ENCODE data around the gene LMAN2L. TPM values are rescaled to one million over a fixed set of nuclear protein-coding genes. Genes with fewer than 3 reads are reported as not detected.
"Not testable (repeated sequence)": the region's sequence is repeated elsewhere in the genome, so short reads cannot be mapped to it uniquely, and the experiment has no call there.

The LMAN2L gene
- total RNA-seq, 1 donor from 2014 or later, result 37.1 TPM

DNA sequence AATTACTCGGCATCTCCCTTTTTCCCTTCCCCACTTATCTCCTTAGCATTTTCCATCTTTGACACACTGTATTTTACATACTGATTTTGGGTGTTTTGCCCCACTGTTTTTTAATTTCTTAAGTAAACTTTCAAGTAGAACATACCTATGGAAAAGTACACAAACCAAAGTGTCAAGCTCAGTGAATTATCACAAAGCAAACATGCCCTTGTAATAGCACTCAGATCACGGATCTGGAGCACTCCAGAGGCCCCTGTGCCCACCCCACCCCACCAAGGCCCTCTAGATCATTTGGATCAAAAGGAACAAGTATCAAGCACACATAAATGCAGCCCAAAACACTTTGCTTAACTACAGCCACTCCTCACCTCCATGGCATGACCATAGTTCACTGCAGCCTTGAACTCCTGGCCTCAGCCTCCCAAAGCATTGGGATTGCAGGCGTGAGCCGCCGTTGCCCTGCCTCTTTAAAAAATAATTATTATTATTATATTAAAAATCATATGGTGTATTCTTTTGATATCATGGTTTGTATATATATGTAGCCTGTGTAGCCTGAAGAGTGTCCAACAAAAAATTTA is 59.2 kb downstream of the LMAN2L start:
- no peak overlapping the region for H3K9ac ChIP-seq (ENCODE audit: low read depth in 1 of 3, low read length in 3 of 3)
- H3K27me3 ChIP-seq (ENCODE audit: control insufficient read depth in 3 of 3, insufficient read depth in 3 of 3, low read length in 3 of 3), result peaks cover 4 to 16% (median 6%) of the 10 kb centered on the region in 3 donors
- H3K4me3 ChIP-seq (ENCODE audit: low read length in 3 of 3), result no peak overlapping the region
- peaks cover under 1 to 5% (median 1%) of the 10 kb centered on the region in 3 donors for H3K4me1 ChIP-seq (ENCODE audit: control insufficient read depth in 3 of 3, insufficient read depth in 3 of 3, low read length in 3 of 3)
- H3K27ac ChIP-seq (ENCODE audit: low read depth, low read length), result no peak overlapping the region
- H3K9me3 ChIP-seq (ENCODE audit: control insufficient read depth in 3 of 3, low read length in 3 of 3), result no peaks in the 10 kb centered on the region
- H3K36me3 ChIP-seq (ENCODE audit: control insufficient read depth in 3 of 3, insufficient read depth in 3 of 3, low read length in 3 of 3), result no peaks in the 10 kb centered on the region

DNA sequence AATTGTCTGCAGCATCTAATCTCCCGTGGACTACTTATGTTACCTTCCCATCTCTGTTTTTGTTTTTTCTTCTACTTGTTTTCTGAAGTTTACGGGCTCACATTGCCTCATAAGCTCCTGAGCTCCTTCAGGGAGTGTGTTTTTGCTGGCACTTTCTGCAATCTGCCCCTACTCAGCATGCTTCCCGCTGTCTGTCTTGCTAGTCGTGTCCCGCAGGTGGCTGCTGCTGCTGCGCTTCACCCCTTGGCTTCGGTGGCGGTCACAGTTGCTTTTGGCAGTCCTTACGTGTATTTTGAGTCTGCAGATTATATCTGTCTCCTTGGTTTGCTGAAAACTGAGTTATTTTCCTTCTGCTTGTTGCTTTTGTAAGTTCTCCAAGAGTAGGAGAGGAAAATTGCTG is 60.0 kb downstream of the LMAN2L start:
- no peak overlapping the region for H3K27ac ChIP-seq (ENCODE audit: low read depth, low read length)
- no peaks in the 10 kb centered on the region for H3K36me3 ChIP-seq (ENCODE audit: control insufficient read depth in 3 of 3, insufficient read depth in 3 of 3, low read length in 3 of 3)
- H3K27me3 ChIP-seq (ENCODE audit: control insufficient read depth in 3 of 3, insufficient read depth in 3 of 3, low read length in 3 of 3), result peaks cover 0 to 9% (median 6%) of the 10 kb centered on the region in 3 donors
- H3K9ac ChIP-seq (ENCODE audit: low read depth in 1 of 3, low read length in 3 of 3), result no peak overlapping the region
- H3K9me3 ChIP-seq (ENCODE audit: control insufficient read depth in 3 of 3, low read length in 3 of 3), result no peaks in the 10 kb centered on the region
- H3K4me1 ChIP-seq (ENCODE audit: control insufficient read depth in 3 of 3, insufficient read depth in 3 of 3, low read length in 3 of 3), result no peaks in the 10 kb centered on the region
- no peak overlapping the region for H3K4me3 ChIP-seq (ENCODE audit: low read length in 3 of 3)

DNA sequence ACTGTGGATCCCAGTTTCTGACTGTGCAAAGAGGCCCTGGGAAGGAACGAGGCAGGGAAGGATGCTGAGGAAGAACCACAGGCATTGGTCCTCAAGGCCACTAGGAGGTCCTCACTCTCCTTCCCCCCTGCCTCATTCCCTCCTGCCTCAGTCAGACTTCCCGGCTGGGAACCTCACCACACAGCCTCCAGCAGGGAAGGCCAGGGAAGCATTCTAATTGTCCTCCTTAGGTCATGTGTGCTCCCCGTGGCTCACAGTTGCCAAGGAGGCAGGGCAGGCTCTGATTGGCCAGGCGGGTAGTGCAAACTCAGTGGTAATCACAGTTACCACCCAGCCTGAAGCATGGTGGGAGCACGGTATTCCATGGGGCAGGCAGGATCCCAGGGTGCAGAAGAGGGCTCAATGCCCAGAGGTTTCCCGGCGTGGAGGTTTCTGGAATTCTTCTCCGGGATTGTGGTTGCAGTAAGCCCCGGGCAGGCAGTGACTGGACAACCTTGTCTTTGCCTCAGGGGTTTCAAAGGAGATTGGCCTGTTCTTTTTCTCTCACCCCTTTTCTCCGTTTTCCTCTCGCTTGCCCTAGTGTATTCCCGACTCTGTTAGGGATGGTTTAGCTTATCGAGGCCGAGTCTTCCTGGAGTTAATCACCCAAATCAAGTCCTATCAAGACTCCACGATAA is 70.2 kb downstream of the LMAN2L start:
- Histone ChIP-seq H3K4me3 (ENCODE audit: low read length in 3 of 3) (no peak overlapping the region), H3K9ac (ENCODE audit: low read depth in 1 of 3, low read length in 3 of 3) (no peak overlapping the region), H3K36me3 (ENCODE audit: control insufficient read depth in 3 of 3, insufficient read depth in 3 of 3, low read length in 3 of 3) (no peaks in the 10 kb centered on the region), H3K9me3 (ENCODE audit: control insufficient read depth in 3 of 3, low read length in 3 of 3) (no peaks in the 10 kb centered on the region), H3K4me1 (ENCODE audit: control insufficient read depth in 3 of 3, insufficient read depth in 3 of 3, low read length in 3 of 3) (peaks cover 0 to 11% (median 6%) of the 10 kb centered on the region in 3 donors), H3K27me3 (ENCODE audit: control insufficient read depth in 3 of 3, insufficient read depth in 3 of 3, low read length in 3 of 3) (peaks cover 0 to 12% (median 3%) of the 10 kb centered on the region in 3 donors), H3K27ac (ENCODE audit: low read depth, low read length) (no peak overlapping the region)

DNA sequence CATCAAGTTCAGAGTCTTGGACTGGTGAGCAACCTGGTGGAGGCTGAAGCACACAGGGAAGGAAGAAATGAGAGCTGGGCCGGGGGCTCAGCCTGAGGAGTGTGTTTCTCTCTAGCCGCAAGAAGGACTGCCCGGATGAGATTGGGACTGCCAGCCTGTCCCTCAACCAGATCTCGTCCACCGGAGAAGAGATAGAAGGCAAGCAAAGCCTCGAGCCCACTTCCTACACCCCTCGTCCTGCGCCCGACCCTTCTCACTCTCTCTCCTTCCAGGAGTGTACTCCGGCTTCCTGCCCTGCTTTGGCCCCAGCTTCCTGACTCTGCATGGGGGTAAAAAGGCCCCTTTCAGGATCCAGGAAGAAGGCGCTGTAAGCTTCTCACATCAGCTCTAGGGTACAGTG is 71.1 kb downstream of the LMAN2L start:
- H3K27me3 ChIP-seq (ENCODE audit: control insufficient read depth in 3 of 3, insufficient read depth in 3 of 3, low read length in 3 of 3), result peaks cover 0 to 12% (median 3%) of the 10 kb centered on the region in 3 donors
- no peaks in the 10 kb centered on the region for H3K36me3 ChIP-seq (ENCODE audit: control insufficient read depth in 3 of 3, insufficient read depth in 3 of 3, low read length in 3 of 3)
- no peak overlapping the region for H3K4me3 ChIP-seq (ENCODE audit: low read length in 3 of 3)
- H3K9ac ChIP-seq (ENCODE audit: low read depth in 1 of 3, low read length in 3 of 3), result no peak overlapping the region
- H3K4me1 ChIP-seq (ENCODE audit: control insufficient read depth in 3 of 3, insufficient read depth in 3 of 3, low read length in 3 of 3), result peaks cover 0 to 13% (median 9%) of the 10 kb centered on the region in 3 donors
- no peak overlapping the region for H3K27ac ChIP-seq (ENCODE audit: low read depth, low read length)
- H3K9me3 ChIP-seq (ENCODE audit: control insufficient read depth in 3 of 3, low read length in 3 of 3), result no peaks in the 10 kb centered on the region

DNA sequence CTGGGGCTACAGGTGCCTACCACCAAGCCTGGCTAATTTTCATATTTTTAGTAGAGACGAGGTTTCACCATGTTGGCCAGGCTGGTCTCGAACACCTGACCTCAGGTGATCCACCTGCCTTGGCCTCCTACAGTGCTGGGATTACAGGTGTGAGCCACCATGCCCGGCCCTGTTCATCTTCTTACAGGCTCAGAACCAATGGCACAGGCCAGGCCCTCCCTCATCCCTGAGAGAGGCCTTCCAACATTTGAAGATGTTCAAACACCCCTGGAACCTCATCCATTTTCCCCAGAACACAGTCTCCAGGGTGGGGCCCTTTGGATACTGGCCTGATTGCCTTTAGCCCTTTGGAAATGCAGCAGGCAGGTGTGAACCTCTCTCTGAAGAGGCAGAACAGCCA is 74.1 kb downstream of the LMAN2L start:
- Histone ChIP-seq H3K27ac (ENCODE audit: low read depth, low read length) (peak overlapping the region; percentile 79), H3K27me3 (ENCODE audit: control insufficient read depth in 3 of 3, insufficient read depth in 3 of 3, low read length in 3 of 3) (peaks cover 0 to 12% (median 3%) of the 10 kb centered on the region in 3 donors), H3K4me1 (ENCODE audit: control insufficient read depth in 3 of 3, insufficient read depth in 3 of 3, low read length in 3 of 3) (peaks cover 0 to 13% (median 9%) of the 10 kb centered on the region in 3 donors)
- not testable (repeated sequence) for H3K36me3 ChIP-seq (ENCODE audit: control insufficient read depth in 3 of 3, insufficient read depth in 3 of 3, low read length in 3 of 3); H3K9me3 ChIP-seq (ENCODE audit: control insufficient read depth in 3 of 3, low read length in 3 of 3); H3K9ac ChIP-seq (ENCODE audit: low read depth in 1 of 3, low read length in 3 of 3); H3K4me3 ChIP-seq (ENCODE audit: low read length in 3 of 3)

DNA sequence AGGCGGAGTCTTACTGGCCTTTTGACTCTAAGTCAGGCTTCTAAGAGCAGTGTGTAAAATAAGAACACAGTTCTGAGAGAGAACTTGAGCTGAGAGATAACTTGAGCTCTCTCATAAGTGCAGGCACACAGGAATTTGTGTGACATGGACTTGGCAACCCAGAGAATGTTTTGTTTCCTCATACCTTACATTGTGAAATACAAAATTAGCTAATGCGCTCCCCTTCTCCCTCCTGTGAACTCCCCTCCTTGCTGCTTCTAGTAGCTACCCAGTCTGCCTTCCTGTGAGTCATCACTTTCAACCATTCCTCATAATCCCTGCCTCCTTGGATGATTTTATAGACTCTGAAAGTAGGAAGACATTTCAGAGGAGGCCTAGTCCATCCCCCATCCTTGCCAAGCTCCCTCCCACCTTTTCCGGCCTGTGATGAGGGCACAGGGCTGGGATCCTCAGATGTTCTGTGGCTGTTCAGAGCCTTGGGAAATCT is 74.7 kb downstream of the LMAN2L start:
- Histone ChIP-seq H3K9me3 (ENCODE audit: control insufficient read depth in 3 of 3, low read length in 3 of 3) (no peaks in the 10 kb centered on the region), H3K9ac (ENCODE audit: low read depth in 1 of 3, low read length in 3 of 3) (peak overlapping the region in 1 of 3 donors; percentile 27), H3K4me3 (ENCODE audit: low read length in 3 of 3) (no peak overlapping the region), H3K27me3 (ENCODE audit: control insufficient read depth in 3 of 3, insufficient read depth in 3 of 3, low read length in 3 of 3) (peaks cover 0 to 11% (median 3%) of the 10 kb centered on the region in 3 donors), H3K27ac (ENCODE audit: low read depth, low read length) (peak overlapping the region; percentile 79), H3K4me1 (ENCODE audit: control insufficient read depth in 3 of 3, insufficient read depth in 3 of 3, low read length in 3 of 3) (peaks cover 0 to 13% (median 9%) of the 10 kb centered on the region in 3 donors), H3K36me3 (ENCODE audit: control insufficient read depth in 3 of 3, insufficient read depth in 3 of 3, low read length in 3 of 3) (no peaks in the 10 kb centered on the region)

DNA sequence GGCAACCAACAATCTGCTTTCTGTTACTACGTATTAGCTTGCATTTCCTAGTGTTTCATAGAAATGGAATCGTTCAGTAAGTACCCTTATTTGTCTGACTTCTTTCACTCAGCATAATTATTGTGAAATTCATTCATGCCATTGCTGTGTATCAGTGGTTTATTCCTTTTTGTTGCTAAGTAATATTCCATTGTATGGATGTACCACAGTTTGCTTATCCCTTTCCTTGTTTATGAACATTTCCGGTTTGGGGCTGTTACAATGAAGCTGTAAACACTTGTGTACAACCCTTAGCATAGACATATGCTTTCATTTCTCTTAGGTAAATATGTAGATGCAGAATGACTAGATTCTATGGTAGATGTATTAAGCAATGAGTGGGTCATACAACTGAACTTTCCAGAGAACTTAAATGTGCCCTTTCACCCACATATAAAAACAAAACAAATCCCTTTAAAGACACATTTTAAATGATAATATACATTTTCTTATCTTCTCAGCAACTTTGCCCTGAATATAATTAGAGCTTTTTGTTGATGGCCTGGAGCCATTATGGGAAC is 75.4 kb downstream of the LMAN2L start:
- Histone ChIP-seq H3K36me3 (ENCODE audit: control insufficient read depth in 3 of 3, insufficient read depth in 3 of 3, low read length in 3 of 3) (no peaks in the 10 kb centered on the region), H3K4me1 (ENCODE audit: control insufficient read depth in 3 of 3, insufficient read depth in 3 of 3, low read length in 3 of 3) (peaks cover 0 to 13% (median 9%) of the 10 kb centered on the region in 3 donors), H3K9ac (ENCODE audit: low read depth in 1 of 3, low read length in 3 of 3) (peak overlapping the region in 1 of 3 donors; percentile 27), H3K27me3 (ENCODE audit: control insufficient read depth in 3 of 3, insufficient read depth in 3 of 3, low read length in 3 of 3) (peaks cover 0 to 6% (median 0%) of the 10 kb centered on the region in 3 donors), H3K9me3 (ENCODE audit: control insufficient read depth in 3 of 3, low read length in 3 of 3) (no peaks in the 10 kb centered on the region), H3K27ac (ENCODE audit: low read depth, low read length) (peak overlapping the region; percentile 79), H3K4me3 (ENCODE audit: low read length in 3 of 3) (no peak overlapping the region)

DNA sequence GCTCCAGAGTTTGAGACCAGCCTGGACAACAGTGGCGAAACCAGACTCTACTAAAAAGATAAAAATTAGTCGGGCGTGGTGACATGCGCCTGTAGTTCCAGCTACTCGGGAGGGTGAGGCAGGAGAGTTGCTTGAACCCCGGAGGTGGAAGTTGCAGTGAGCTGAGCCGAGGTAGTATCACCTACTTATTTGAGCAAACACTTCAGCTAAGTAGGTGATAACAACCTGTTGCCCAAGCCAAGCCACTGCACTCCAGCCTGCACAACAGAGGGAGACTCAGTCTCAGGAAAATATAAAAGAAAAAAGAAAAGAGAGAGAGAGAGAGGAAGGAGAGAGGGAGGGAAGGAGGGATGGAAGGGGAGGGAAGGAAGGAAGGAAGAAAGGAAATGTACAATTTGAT is 76.0 kb downstream of the LMAN2L start:
- Histone ChIP-seq H3K9me3 (ENCODE audit: control insufficient read depth in 3 of 3, low read length in 3 of 3) (no peaks in the 10 kb centered on the region), H3K27me3 (ENCODE audit: control insufficient read depth in 3 of 3, insufficient read depth in 3 of 3, low read length in 3 of 3) (peaks cover 0 to under 1% (median 0%) of the 10 kb centered on the region in 3 donors), H3K36me3 (ENCODE audit: control insufficient read depth in 3 of 3, insufficient read depth in 3 of 3, low read length in 3 of 3) (no peaks in the 10 kb centered on the region), H3K4me3 (ENCODE audit: low read length in 3 of 3) (no peak overlapping the region), H3K4me1 (ENCODE audit: control insufficient read depth in 3 of 3, insufficient read depth in 3 of 3, low read length in 3 of 3) (peaks cover 0 to 13% (median 9%) of the 10 kb centered on the region in 3 donors), H3K27ac (ENCODE audit: low read depth, low read length) (no peak overlapping the region), H3K9ac (ENCODE audit: low read depth in 1 of 3, low read length in 3 of 3) (no peak overlapping the region)

DNA sequence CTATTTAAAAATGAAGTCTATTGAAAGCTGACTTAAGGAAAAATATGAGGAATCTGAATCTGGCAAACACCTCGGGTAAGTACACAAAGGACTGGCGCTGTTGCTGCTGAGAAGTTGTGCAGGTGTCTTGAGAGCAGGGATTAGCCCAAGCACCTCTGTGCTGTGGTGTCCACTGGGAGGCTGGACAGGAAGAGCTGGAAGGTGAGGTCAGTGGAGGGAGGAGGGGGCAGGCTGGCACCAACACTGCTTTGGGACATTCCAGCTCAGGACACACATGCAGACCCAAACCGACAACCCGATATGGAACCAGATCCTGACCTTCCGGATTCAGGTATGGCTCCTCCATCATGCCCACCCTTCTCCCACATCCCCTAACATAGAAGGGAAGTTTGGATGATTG is 76.7 kb downstream of the LMAN2L start:
- Histone ChIP-seq H3K4me3 (ENCODE audit: low read length in 3 of 3) (no peak overlapping the region), H3K27me3 (ENCODE audit: control insufficient read depth in 3 of 3, insufficient read depth in 3 of 3, low read length in 3 of 3) (no peaks in the 10 kb centered on the region), H3K27ac (ENCODE audit: low read depth, low read length) (no peak overlapping the region), H3K36me3 (ENCODE audit: control insufficient read depth in 3 of 3, insufficient read depth in 3 of 3, low read length in 3 of 3) (no peaks in the 10 kb centered on the region), H3K4me1 (ENCODE audit: control insufficient read depth in 3 of 3, insufficient read depth in 3 of 3, low read length in 3 of 3) (peaks cover 0 to 13% (median 9%) of the 10 kb centered on the region in 3 donors), H3K9me3 (ENCODE audit: control insufficient read depth in 3 of 3, low read length in 3 of 3) (no peaks in the 10 kb centered on the region), H3K9ac (ENCODE audit: low read depth in 1 of 3, low read length in 3 of 3) (no peak overlapping the region)

DNA sequence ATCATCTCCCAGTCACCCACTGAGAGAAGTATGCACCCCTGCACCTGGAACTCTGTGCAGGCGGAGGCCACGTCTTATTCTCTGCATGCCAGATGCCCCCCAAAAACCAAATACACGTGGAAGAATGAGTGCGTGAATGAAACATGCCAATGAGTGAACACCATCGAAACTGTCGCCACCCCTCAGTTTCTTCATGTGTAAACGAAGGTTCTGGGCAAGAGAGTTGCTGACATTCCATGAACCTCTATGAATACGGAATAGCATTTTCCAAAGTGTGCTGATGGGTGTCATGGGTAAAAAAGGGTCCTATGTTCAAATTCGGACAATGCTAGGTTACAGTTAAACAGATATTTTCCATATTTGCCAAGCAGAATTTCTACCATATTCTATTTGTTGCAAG is 77.5 kb downstream of the LMAN2L start:
- no peak overlapping the region for H3K9ac ChIP-seq (ENCODE audit: low read depth in 1 of 3, low read length in 3 of 3)
- no peaks in the 10 kb centered on the region for H3K9me3 ChIP-seq (ENCODE audit: control insufficient read depth in 3 of 3, low read length in 3 of 3)
- H3K27me3 ChIP-seq (ENCODE audit: control insufficient read depth in 3 of 3, insufficient read depth in 3 of 3, low read length in 3 of 3), result no peaks in the 10 kb centered on the region
- H3K27ac ChIP-seq (ENCODE audit: low read depth, low read length), result no peak overlapping the region
- H3K4me3 ChIP-seq (ENCODE audit: low read length in 3 of 3), result no peak overlapping the region
- H3K36me3 ChIP-seq (ENCODE audit: control insufficient read depth in 3 of 3, insufficient read depth in 3 of 3, low read length in 3 of 3), result no peaks in the 10 kb centered on the region
- peaks cover 0 to 13% (median 9%) of the 10 kb centered on the region in 3 donors for H3K4me1 ChIP-seq (ENCODE audit: control insufficient read depth in 3 of 3, insufficient read depth in 3 of 3, low read length in 3 of 3)
